SK-N-SH (cell line): Measurements from ENCODE around the gene LAMA1. TPM values are rescaled to one million over a fixed set of nuclear protein-coding genes. Genes with fewer than 3 reads are reported as not detected.
A peak's percentile ranks its signal among the peaks of the same experiment; 100 is the strongest.

Experiments
- CTCF ChIA-PET: fragments of 300-600, 350-600 bp; formaldehyde crosslinking; extraction: SDS; loops from one replicate; lab custom pipeline; 2021; lab: Yijun Ruan, JAX
- POLR2A ChIA-PET: fragments of 350-600 bp; sonication (Branson Sonifier 250); formaldehyde crosslinking; extraction: SDS; loops from one replicate; lab custom pipeline; 2020; ENCODE audit warnings: antibody characterized with exemption, inconsistent platforms; lab: Yijun Ruan, JAX
- DNase-seq: peaks from one replicate; pipeline ENCODE4 v3.0.0; 2012
- H2AFZ ChIP-seq: fragments of 200-600 bp; sonication (generic); 2 replicates; pipeline ENCODE4 v1.8.1; 2016; ENCODE audit warnings: antibody characterized with exemption, mild to moderate bottlenecking, low read depth
- H3F3A ChIP-seq: fragments of 200-600 bp; sonication (generic); replicated peaks from 2 replicates; pipeline ENCODE3; 2016; ENCODE audit warnings: antibody characterized with exemption, mild to moderate bottlenecking; ENCODE audit not compliant: insufficient read depth
- H3K27ac ChIP-seq, 2 experiments: fragments of 200-500 bp in 1 of 2; fragments of 200-600 bp in 1 of 2; sonication (Bioruptor generic) in 1 of 2; sonication (generic), shearing (Covaris generic) in 1 of 2; 2 replicates each; pipeline versions ENCODE4 v1.5.1 to v1.6.1; 2014 to 2016; ENCODE audit warnings: low read depth in 2 of 2, inconsistent platforms in 1 of 2, low read length in 1 of 2, mild to moderate bottlenecking in 1 of 2, mixed read lengths in 1 of 2
- H3K27me3 ChIP-seq: fragments of 200-600 bp; sonication (generic), shearing (Covaris generic); 2 replicates; pipeline ENCODE4 v1.6.1; 2016; ENCODE audit warnings: mixed run types; ENCODE audit not compliant: insufficient read depth
- H3K36me3 ChIP-seq, 2 experiments: fragments of 200-500 bp in 1 of 2; fragments of 200-600 bp in 1 of 2; sonication (Bioruptor generic) in 1 of 2; sonication (generic) in 1 of 2; replicated peaks in 1 of 2; 2 replicates each; pipeline versions ENCODE3 to v1.5.1; 2014 to 2016; ENCODE audit warnings: low read length in 1 of 2, mild to moderate bottlenecking in 1 of 2; ENCODE audit not compliant: insufficient read depth in 2 of 2, control insufficient read depth in 1 of 2
- H3K4me1 ChIP-seq, 2 experiments: fragments of 200-500 bp in 1 of 2; fragments of 200-600 bp in 1 of 2; sonication (Bioruptor generic) in 1 of 2; sonication (generic), shearing (Covaris generic) in 1 of 2; 2 replicates each; pipeline versions ENCODE4 v1.5.1 to v1.6.1; 2014 to 2016; ENCODE audit warnings: low read depth in 1 of 2, low read length in 1 of 2, mixed run types in 1 of 2; ENCODE audit not compliant: insufficient read depth in 2 of 2, control insufficient read depth in 1 of 2
- H3K4me2 ChIP-seq: fragments of 200-600 bp; sonication (generic), shearing (Covaris generic); 2 replicates; pipeline ENCODE4 v1.6.1; 2017; ENCODE audit warnings: mixed run types
- H3K4me3 ChIP-seq, 2 experiments: fragments of 200-500 bp in 1 of 2; fragments of 200-600 bp in 1 of 2; sonication (Bioruptor generic) in 1 of 2; sonication (generic), shearing (Covaris generic) in 1 of 2; 2 replicates each; pipeline versions ENCODE4 v1.5.1 to v1.8.1; 2014 to 2016; ENCODE audit warnings: low read depth in 2 of 2, inconsistent platforms in 1 of 2, low read length in 1 of 2, mild to moderate bottlenecking in 1 of 2, mixed read lengths in 1 of 2, moderate library complexity in 1 of 2
- H3K79me2 ChIP-seq: fragments of 200-600 bp; sonication (generic); 2 replicates; pipeline ENCODE4 v1.8.1; 2017; ENCODE audit warnings: mild to moderate bottlenecking; ENCODE audit not compliant: insufficient read depth
- H3K9ac ChIP-seq: fragments of 200-600 bp; sonication (generic); 2 replicates; pipeline ENCODE4 v1.6.1; 2017; ENCODE audit warnings: mixed run types
- H3K9me2 ChIP-seq: fragments of 200-600 bp; sonication (generic); 2 replicates; pipeline ENCODE4 v1.6.1; 2017; ENCODE audit warnings: mixed run types
- H3K9me3 ChIP-seq: fragments of 200-600 bp; sonication (generic); 2 replicates; pipeline ENCODE4 v1.6.1; 2017; ENCODE audit warnings: mixed run types, mild to moderate bottlenecking, moderate library complexity
- H4K20me1 ChIP-seq: fragments of 200-600 bp; sonication (generic); 2 replicates; pipeline ENCODE4 v1.6.1; 2017; ENCODE audit warnings: mild to moderate bottlenecking, mixed run types; ENCODE audit not compliant: insufficient read depth
- CHD2 ChIP-seq: fragments of 150-350 bp; IDR thresholded peaks from 2 replicates; pipeline ENCODE4 v1.6.1; 2018; ENCODE audit warnings: low read length; ENCODE audit not compliant: partially characterized antibody
- CTCF ChIP-seq: fragments of 200-600 bp; sonication (generic); IDR thresholded peaks from 2 replicates; pipeline ENCODE4 v1.6.1; 2017; ENCODE audit warnings: antibody characterized with exemption, mild to moderate bottlenecking, moderate library complexity
- EP300 ChIP-seq, 2 experiments: IDR thresholded peaks; 2 replicates each; pipeline versions ENCODE4 v1.4.0 to v1.6.1; 2012; ENCODE audit warnings: borderline replicate concordance in 1 of 2, low read depth in 1 of 2, low read length in 1 of 2
- EZH2phosphoT487 ChIP-seq: fragments of 200-600 bp; sonication (generic); IDR thresholded peaks from 2 replicates; pipeline ENCODE4 v1.6.1; 2017; ENCODE audit warnings: low read depth, mixed run types, mild to moderate bottlenecking, antibody characterized with exemption, moderate library complexity, borderline replicate concordance
- FOXJ3 ChIP-seq: sonication (generic); formaldehyde crosslinking; IDR thresholded peaks from 2 replicates; pipeline ENCODE4 v1.5.1; 2020; ENCODE audit warnings: mild to moderate bottlenecking, missing genetic modification reagents
- GABPA ChIP-seq: IDR thresholded peaks from 2 replicates; pipeline ENCODE4 v1.4.0; 2012; ENCODE audit warnings: low read depth, mild to moderate bottlenecking
- MEF2A ChIP-seq: IDR thresholded peaks from 2 replicates; pipeline ENCODE4 v1.4.0; 2012; ENCODE audit warnings: low read depth, borderline replicate concordance
- MXI1 ChIP-seq: IDR thresholded peaks from 2 replicates; pipeline ENCODE4 v1.6.1; 2012; ENCODE audit warnings: mild to moderate bottlenecking, low read depth, low read length, improper control_type of control experiment
- RAD21 ChIP-seq: IDR thresholded peaks from 2 replicates; pipeline ENCODE4 v1.6.1; 2012; ENCODE audit warnings: mild to moderate bottlenecking, low read length
- RCOR1 ChIP-seq: fragments of 150-350 bp; IDR thresholded peaks from 2 replicates; pipeline ENCODE4 v1.6.1; 2017; ENCODE audit warnings: antibody characterized with exemption, low read length
- RXRA ChIP-seq: IDR thresholded peaks from 2 replicates; pipeline ENCODE4 v1.4.0; 2012; ENCODE audit warnings: low read depth, mild to moderate bottlenecking, borderline replicate concordance
- SMC3 ChIP-seq: IDR thresholded peaks from 2 replicates; pipeline ENCODE4 v1.6.1; 2012; ENCODE audit warnings: low read depth, low read length, improper control_type of control experiment
- TEAD4 ChIP-seq: IDR thresholded peaks from 2 replicates; pipeline ENCODE4 v1.4.0; 2012; ENCODE audit warnings: mild to moderate bottlenecking, borderline replicate concordance; ENCODE audit not compliant: insufficient read depth
- ZBTB33 ChIP-seq: IDR thresholded peaks from 2 replicates; pipeline ENCODE4 v1.4.0; 2012; ENCODE audit warnings: low read depth, borderline replicate concordance
- WGBS: methylation state at CpG from one replicate; pipeline ENCODE4 v1.1.6; 2017; ENCODE audit warnings: low lambda C conversion rate; 5-methylcytosine and 5-hydroxymethylcytosine counted together
- polyA plus RNA-seq, 3 experiments: library from polyadenylated mRNA; depleted of rRNA; stranded (reverse); fragments of >200 nt; gene quantifications; 2 replicates each; pipeline ENCODE4 v1.2.3, GENCODE V29; 2012

Gene LAMA1
- polyA plus RNA-seq, 1 of the 3 experiments (the other 2 are of a cell fraction), result 0.07 TPM

GRCh38 chr18:7023581-7023980 lies 94.0 kb downstream of the LAMA1 start (continued):
- TF ChIP-seq ZBTB33, result no peak

GRCh38 chr18:7023063-7023580 lies 94.5 kb downstream of the LAMA1 start:
- 63% methylated on average over 14 of the region's 19 CpGs for WGBS
- CTCF ChIA-PET, result interaction anchor here (0.7 to 4.1 kb wide), 14 partner anchors 10 to 1208 kb away, joined by 3 to 54 read pairs (median 8); no protein-coding TSS in a partner anchor
- no peak for TF ChIP-seq TEAD4
- no peak for TF ChIP-seq RXRA
- TF ChIP-seq GABPA, result no peak
- TF ChIP-seq EZH2phosphoT487, result no peak
- TF ChIP-seq RCOR1, result no peak
- no peak for TF ChIP-seq EP300 (IDR thresholded peaks at IDR 0.05; ENCODE audit: borderline replicate concordance in 1 of 2, low read depth in 1 of 2, low read length in 1 of 2)
- TF ChIP-seq, all 33 proteins: peak for 0
- H3K27ac ChIP-seq, result no peak overlapping the region
- POLR2A ChIA-PET, result no interaction called here
- H3K9me2 ChIP-seq, result no peaks in the 10 kb centered on the region
- H3K36me3 ChIP-seq, result no peaks in the 10 kb centered on the region
- DNase-seq, result peak; percentile 36
- no peaks in the 10 kb centered on the region for H3K9me3 ChIP-seq
- H3K4me2 ChIP-seq, result no peak overlapping the region
- H3K79me2 ChIP-seq, result no peaks in the 10 kb centered on the region
- H2AFZ ChIP-seq, result no peak overlapping the region
- H4K20me1 ChIP-seq, result no peaks in the 10 kb centered on the region
- no peaks in the 10 kb centered on the region for H3F3A ChIP-seq
- no peaks in the 10 kb centered on the region for H3K27me3 ChIP-seq
- H3K4me1 ChIP-seq, result peaks cover 0 to 2% of the 10 kb centered on the region in 2 experiments; a peak in 1 of 4 replicates
- H3K9ac ChIP-seq, result no peak overlapping the region
- H3K4me3 ChIP-seq, result no peak overlapping the region

GRCh38 chr18:7021994-7022840 lies 95.4 kb downstream of the LAMA1 start:
- Histone ChIP-seq H3K9ac (no peak overlapping the region), H3K4me2 (no peak overlapping the region), H3K36me3 (no peaks in the 10 kb centered on the region), H2AFZ (no peak overlapping the region), H3K9me2 (no peaks in the 10 kb centered on the region), H4K20me1 (no peaks in the 10 kb centered on the region), H3F3A (no peaks in the 10 kb centered on the region), H3K27me3 (no peaks in the 10 kb centered on the region), H3K79me2 (no peaks in the 10 kb centered on the region), H3K9me3 (no peaks in the 10 kb centered on the region), H3K4me3 (no peak overlapping the region), H3K27ac (no peak overlapping the region), H3K4me1 (peaks cover 0 to 2% of the 10 kb centered on the region in 2 experiments; a peak in 1 of 4 replicates)
- WGBS, result 39% methylated on average over 16 of the region's 16 CpGs
- TF ChIP-seq CHD2 (peak; percentile 32), RAD21 (peak; percentile 88), MEF2A (no peak), MXI1 (peak; percentile 82; the same call in 1 of the 2 replicates), SMC3 (peak; percentile 56), EP300 (IDR thresholded peaks at IDR 0.05; ENCODE audit: borderline replicate concordance in 1 of 2, low read depth in 1 of 2, low read length in 1 of 2) (no peak), ZBTB33 (no peak), RCOR1 (peak; percentile 40; the same call in 1 of the 2 replicates), CTCF (peak; percentile 44), FOXJ3 (CRISPR knock-in tag) (no peak)
- ChIA-PET POLR2A (no interaction called here), CTCF (interaction anchor here (0.7 to 4.1 kb wide), 30 partner anchors 11 to 1207 kb away, joined by 3 to 54 read pairs (median 5); no protein-coding TSS in a partner anchor)
- DNase-seq, result peak; percentile 83
